OCI-LY3 (cell line): ENCODE data around the gene BLTP3B.

Experiments
- H2AFZ ChIP-seq: fragments of 200-600, 300-600 bp; shearing (Covaris generic); 2 replicates; pipeline ENCODE4 v1.6.0; 2014; ENCODE audit warnings: antibody characterized with exemption, low read depth, low read length
- H3K27ac ChIP-seq: fragments of 200-600, 300-600 bp; sonication (generic); 2 replicates; pipeline ENCODE4 v1.5.1; 2014; ENCODE audit warnings: mild to moderate bottlenecking, low read length, moderate library complexity, mixed read lengths
- H3K27me3 ChIP-seq: fragments of 200-600, 300-600 bp; sonication (generic); 2 replicates; pipeline ENCODE4 v1.6.1; 2014; ENCODE audit warnings: low read depth, low read length, mixed read lengths
- H3K36me3 ChIP-seq: fragments of 200-600, 300-600 bp; sonication (generic); replicated peaks from 2 replicates; pipeline ENCODE3; 2014; ENCODE audit warnings: low read depth, low read length, mixed read lengths
- H3K4me1 ChIP-seq: fragments of 300-600, 200-600 bp; sonication (generic); 2 replicates; pipeline ENCODE4 v1.6.1; 2014; ENCODE audit warnings: low read length, mixed read lengths
- H3K4me2 ChIP-seq: fragments of 200-600, 300-600 bp; sonication (generic); 2 replicates; pipeline ENCODE4 v1.6.1; 2014; ENCODE audit warnings: low read length, mixed read lengths
- H3K4me3 ChIP-seq: fragments of 300-600, 200-600 bp; sonication (generic); 2 replicates; pipeline ENCODE4 v1.5.1; 2014; ENCODE audit warnings: antibody characterized with exemption, mild to moderate bottlenecking, low read length, moderate library complexity
- H3K79me2 ChIP-seq: fragments of 300-600, 200-600 bp; shearing (Covaris generic); 2 replicates; pipeline ENCODE4 v1.6.1; 2014; ENCODE audit warnings: mild to moderate bottlenecking, low read length, mixed read lengths
- H3K9ac ChIP-seq: fragments of 300-600, 200-600 bp; shearing (Covaris generic); 2 replicates; pipeline ENCODE4 v1.6.0; 2014; ENCODE audit warnings: mild to moderate bottlenecking, low read length, moderate library complexity
- H3K9me3 ChIP-seq: fragments of 200-600, 300-600 bp; shearing (Covaris generic); 2 replicates; pipeline ENCODE4 v1.6.1; 2014; ENCODE audit warnings: low read length, mixed read lengths; ENCODE audit not compliant: insufficient read depth
- H4K20me1 ChIP-seq: fragments of 200-600, 300-600 bp; sonication (generic); 2 replicates; pipeline ENCODE4 v1.6.1; 2016; ENCODE audit warnings: low read length, mixed read lengths; ENCODE audit not compliant: insufficient read depth
- CTCF ChIP-seq: fragments of 200-600, 300-600 bp; sonication (generic); IDR thresholded peaks from 2 replicates; pipeline ENCODE4 v1.5.1; 2014; ENCODE audit warnings: antibody characterized with exemption, low read length, low read depth
- EZH2phosphoT487 ChIP-seq: fragments of 200-600 bp; shearing (Covaris generic); IDR thresholded peaks from 2 replicates; pipeline ENCODE4 v1.6.1; 2018; ENCODE audit warnings: antibody characterized with exemption, mixed run types, low read depth

Gene BLTP3B

GRCh38 chr12:100153131-100153530 is 10.5 kb upstream of the BLTP3B start:
- no peaks in the 10 kb centered on the region for H3K4me1 ChIP-seq
- H3K9me3 ChIP-seq, result no peaks in the 10 kb centered on the region
- H3K79me2 ChIP-seq, result no peaks in the 10 kb centered on the region
- no peak overlapping the region for H3K27ac ChIP-seq
- H3K36me3 ChIP-seq, result no peaks in the 10 kb centered on the region
- H3K27me3 ChIP-seq, result no peaks in the 10 kb centered on the region
- no peak overlapping the region for H2AFZ ChIP-seq
- H3K9ac ChIP-seq, result no peak overlapping the region
- TF ChIP-seq CTCF (no peak), EZH2phosphoT487 (no peak)
- no peak overlapping the region for H3K4me2 ChIP-seq
- no peak overlapping the region for H3K4me3 ChIP-seq
- no peaks in the 10 kb centered on the region for H4K20me1 ChIP-seq

- Histone ChIP-seq H3K36me3 (no peaks in the 10 kb centered on the region), H3K4me1 (no peaks in the 10 kb centered on the region), H3K4me3 (no peak overlapping the region), H3K79me2 (no peaks in the 10 kb centered on the region), H3K4me2 (no peak overlapping the region), H3K9ac (no peak overlapping the region), H4K20me1 (no peaks in the 10 kb centered on the region), H3K9me3 (no peaks in the 10 kb centered on the region), H3K27ac (no peak overlapping the region), H2AFZ (no peak overlapping the region), H3K27me3 (no peaks in the 10 kb centered on the region)
- TF ChIP-seq EZH2phosphoT487 (no peak), CTCF (no peak)
Observed at GRCh38 chr12:100151769-100152168, 9.1 kb upstream of the BLTP3B start.

- no peaks in the 10 kb centered on the region for H3K27me3 ChIP-seq
- H3K4me2 ChIP-seq, result no peak overlapping the region
- H3K4me1 ChIP-seq, result peaks cover 9% of the 10 kb centered on the region
- no peaks in the 10 kb centered on the region for H3K36me3 ChIP-seq
- H3K9me3 ChIP-seq, result no peaks in the 10 kb centered on the region
- TF ChIP-seq CTCF, result no peak
- no peak for TF ChIP-seq EZH2phosphoT487
- H3K79me2 ChIP-seq, result peaks cover 13% of the 10 kb centered on the region
- H4K20me1 ChIP-seq, result 0 out of 2 replicates have a peak, but pooled peaks cover 4% of the 10 kb centered on the region
- no peak overlapping the region for H3K4me3 ChIP-seq
- no peak overlapping the region for H3K9ac ChIP-seq
- no peak overlapping the region for H2AFZ ChIP-seq
- H3K27ac ChIP-seq, result no peak overlapping the region
Observed at GRCh38 chr12:100146252-100146651, 3.6 kb upstream of the BLTP3B start.

GRCh38 chr12:100145643-100146042 is 3.0 kb upstream of the BLTP3B start:
- H3K36me3 ChIP-seq, result no peaks in the 10 kb centered on the region
- H2AFZ ChIP-seq, result no peak overlapping the region
- TF ChIP-seq CTCF (no peak), EZH2phosphoT487 (no peak)

More at GRCh38 chr12:100145643-100146042, 3.0 kb upstream of the BLTP3B start:
- no peaks in the 10 kb centered on the region for H3K9me3 ChIP-seq
- 0 out of 2 replicates have a peak, but pooled peaks cover 4% of the 10 kb centered on the region for H4K20me1 ChIP-seq
- H3K27ac ChIP-seq, result no peak overlapping the region
- no peak overlapping the region for H3K4me3 ChIP-seq
- H3K27me3 ChIP-seq, result no peaks in the 10 kb centered on the region
- H3K9ac ChIP-seq, result no peak overlapping the region
- H3K4me2 ChIP-seq, result no peak overlapping the region
- H3K79me2 ChIP-seq, result peaks cover 19% of the 10 kb centered on the region
- peaks cover 9% of the 10 kb centered on the region for H3K4me1 ChIP-seq
